GM12878 (cell line): ENCODE data around the gene EMX1. TPM values are rescaled to one million over a fixed set of nuclear protein-coding genes. Genes with fewer than 3 reads are reported as not detected.

ENCODE experiments used
- ATAC-seq: fragments of 200-7000 bp; cut with Tn5 transposase; 3 replicates; pipeline ENCODE4 v1.9.1; 2020; ENCODE audit warnings: mild to moderate bottlenecking, moderate library complexity
- BruUV-seq: library from RNA; stranded (reverse); fragments of 400-500 nt; replicated peaks from 2 replicates; lab custom pipeline; 2021; lab: Mats Ljungman, UMichigan
- CTCF ChIA-PET: fragments of 300-600 bp; sonication (Branson Sonifier 250); formaldehyde crosslinking; extraction: SDS; loops from one replicate; lab custom pipeline; 2021; ENCODE audit warnings: inconsistent platforms; lab: Yijun Ruan, JAX
- POLR2A ChIA-PET: fragments of 350-600 bp; formaldehyde crosslinking; extraction: SDS; loops from one replicate; lab custom pipeline; 2021; ENCODE audit warnings: inconsistent platforms; lab: Charles Lee
- RAD21 ChIA-PET: fragments of 300-600 bp; sonication (Branson Sonifier 250); formaldehyde crosslinking; loops from one replicate; lab custom pipeline; 2023; ENCODE audit warnings: antibody characterized with exemption; ENCODE audit not compliant: unreplicated experiment; lab: Charles Lee
- SMC1A ChIA-PET: fragments of 300-600 bp; sonication (Branson Sonifier 250); formaldehyde crosslinking; loops from one replicate; lab custom pipeline; 2023; ENCODE audit not compliant: unreplicated experiment, uncharacterized antibody; lab: Charles Lee
- DNase-seq: peaks from one replicate; pipeline ENCODE4 v3.0.0-alpha.2; 2011; ENCODE audit warnings: low read depth, low spot score
- FAIRE-seq: peaks from 3 replicates; lab custom pipeline; 2011; peaks lifted over from hg19 to GRCh38; lab: Jason Lieb, UNC
- H2AFZ ChIP-seq: 2 replicates; pipeline ENCODE4 v1.6.0; 2011; ENCODE audit warnings: low read depth, low read length, control low read depth; ENCODE audit not compliant: control insufficient read depth
- H3K27ac ChIP-seq: 2 replicates; pipeline ENCODE4 v1.5.1; 2011; ENCODE audit warnings: control low read depth; ENCODE audit not compliant: control insufficient read depth, insufficient read depth
- H3K27me3 ChIP-seq, 2 experiments: replicated peaks in 1 of 2; 2 replicates each; pipeline versions ENCODE4 v1.6.0 to v1.6.1; 2011; ENCODE audit warnings: low read length in 1 of 2; ENCODE audit not compliant: control insufficient read depth in 2 of 2, insufficient read depth in 2 of 2
- H3K36me3 ChIP-seq, 2 experiments: 2 replicates each; pipeline ENCODE4 v1.5.1; 2011; ENCODE audit warnings: low read length in 1 of 2; ENCODE audit not compliant: control insufficient read depth in 2 of 2, insufficient read depth in 2 of 2
- H3K4me1 ChIP-seq: 2 replicates; pipeline ENCODE4 v1.6.1; 2011; ENCODE audit warnings: mild to moderate bottlenecking, low read length, moderate library complexity, mixed read lengths; ENCODE audit not compliant: control insufficient read depth, insufficient read depth
- H3K4me2 ChIP-seq: 2 replicates; pipeline ENCODE4 v1.6.0; 2011; ENCODE audit warnings: control low read depth; ENCODE audit not compliant: control insufficient read depth, insufficient read depth
- H3K4me3 ChIP-seq: fragments of 200-600 bp; sonication (generic); 2 replicates; pipeline ENCODE4 v1.5.1; 2016
- H3K79me2 ChIP-seq: 2 replicates; pipeline ENCODE4 v1.6.0; 2011; ENCODE audit warnings: low read length; ENCODE audit not compliant: control insufficient read depth, insufficient read depth
- H3K9ac ChIP-seq: 2 replicates; pipeline ENCODE4 v1.8.0; 2011; ENCODE audit warnings: low read length, control low read depth, mixed read lengths; ENCODE audit not compliant: control insufficient read depth, insufficient read depth
- H3K9me3 ChIP-seq: replicated peaks from 3 replicates; pipeline ENCODE4 v1.5.1; 2011; ENCODE audit warnings: mild to moderate bottlenecking, low read length; ENCODE audit not compliant: control insufficient read depth, insufficient read depth
- H4K20me1 ChIP-seq: 2 replicates; pipeline ENCODE4 v1.6.0; 2011; ENCODE audit not compliant: control insufficient read depth, insufficient read depth
- BACH1 ChIP-seq: fragments of 450-650 bp; IDR thresholded peaks from 2 replicates; pipeline ENCODE4 v1.6.1; 2017; ENCODE audit warnings: mild to moderate bottlenecking, borderline replicate concordance
- FOS ChIP-seq: IDR thresholded peaks from 3 replicates; pipeline ENCODE4 v1.6.1; 2011; ENCODE audit warnings: borderline replicate concordance; ENCODE audit not compliant: insufficient read length; ENCODE audit errors: extremely low read depth
- MEF2A ChIP-seq: IDR thresholded peaks from 2 replicates; pipeline ENCODE4 v1.6.1; 2011; ENCODE audit warnings: low read depth, mild to moderate bottlenecking, low read length, moderate library complexity; ENCODE audit not compliant: insufficient read depth
- NBN ChIP-seq: fragments of 450-650 bp; IDR thresholded peaks from 2 replicates; pipeline ENCODE4 v1.6.1; 2016
- RAD51 ChIP-seq: fragments of 450-650 bp; IDR thresholded peaks from 2 replicates; pipeline ENCODE4 v1.6.1; 2016; ENCODE audit warnings: moderate library complexity, mild to moderate bottlenecking, inconsistent platforms
- RFX5 ChIP-seq: IDR thresholded peaks from 2 replicates; pipeline ENCODE4 v1.6.1; 2011; ENCODE audit warnings: low read depth, low read length, improper control_type of control experiment
- SIX5 ChIP-seq: IDR thresholded peaks from 2 replicates; pipeline ENCODE4 v1.6.1; 2011; ENCODE audit warnings: mild to moderate bottlenecking, low read depth, low read length, moderate library complexity; ENCODE audit not compliant: severe bottlenecking
- SMAD5 ChIP-seq: IDR thresholded peaks from 2 replicates; pipeline ENCODE4 v1.6.1; 2016; ENCODE audit warnings: antibody characterized with exemption, low read depth
- SMARCA5 ChIP-seq: fragments of 450-650 bp; IDR thresholded peaks from 2 replicates; pipeline ENCODE4 v1.6.1; 2017; ENCODE audit warnings: mild to moderate bottlenecking
- SMC3 ChIP-seq: IDR thresholded peaks from 2 replicates; pipeline ENCODE4 v1.6.1; 2011; ENCODE audit warnings: low read length, improper control_type of control experiment, borderline replicate concordance
- SPI1 ChIP-seq: IDR thresholded peaks from 2 replicates; pipeline ENCODE4 v1.6.1; 2011; ENCODE audit warnings: low read depth, mild to moderate bottlenecking, low read length, moderate library complexity, borderline replicate concordance; ENCODE audit not compliant: insufficient read depth
- TCF12 ChIP-seq: IDR thresholded peaks from 2 replicates; pipeline ENCODE4 v1.6.1; 2011; ENCODE audit warnings: low read depth, mild to moderate bottlenecking, low read length
- YY1 ChIP-seq: IDR thresholded peaks from 2 replicates; pipeline ENCODE4 v1.6.1; 2011; ENCODE audit warnings: low read depth, mild to moderate bottlenecking, low read length
- ZBED1 ChIP-seq: IDR thresholded peaks from 2 replicates; pipeline ENCODE4 v1.6.1; 2016; ENCODE audit warnings: borderline replicate concordance
- ZNF217 ChIP-seq: fragments of 450-650 bp; IDR thresholded peaks from 2 replicates; pipeline ENCODE4 v1.6.1; 2017; ENCODE audit warnings: antibody characterized with exemption, mild to moderate bottlenecking
- WGBS: methylation state at CpG from one replicate; pipeline ENCODE4 v1.1.6; 2016; ENCODE audit warnings: low lambda C conversion rate; ENCODE audit not compliant: insufficient replicate concordance, insufficient coverage; ENCODE audit errors: missing lambda C conversion rate; 5-methylcytosine and 5-hydroxymethylcytosine counted together
- in situ Hi-C: fragments of 300-500 bp; cut with MboI; formaldehyde crosslinking; loops from 9 replicates; pipeline ENCODE4 v1.14.3; 2018; ENCODE audit warnings: mixed read lengths
- intact Hi-C: fragments of 100-400 bp; cut with micrococcal nuclease; formaldehyde crosslinking; loops from one replicate; pipeline ENCODE4 v1.14.2; 2022; ENCODE audit not compliant: unreplicated experiment
- polyA plus RNA-seq, 11 experiments: library from polyadenylated mRNA; depleted of rRNA in 4 of 11; unstranded in 6 of 11; stranded (reverse) in 5 of 11; fragments of >200 nt; fragmentation: Nextera tagmentation in 4 of 11; fragmentation: Illumina TruSeq in 1 of 11; extraction: Ambion mirVana in 4 of 11; extraction: Trizol in 1 of 11; gene quantifications; 1 replicate in 1 of 11; 2 replicates in 10 of 11; pipeline versions ENCODE4 v1.2.1 to v1.2.3, GENCODE V29; 2011 to 2016; ENCODE audit warnings: inconsistent platforms in 2 of 11, missing spikeins in 2 of 11, low read depth in 1 of 11
- total RNA-seq, 4 experiments: library from RNA; depleted of rRNA in 3 of 4; stranded (reverse); fragments of >200 nt in 3 of 4; fragmentation: Illumina TruSeq in 1 of 4; extraction: Trizol in 1 of 4; gene quantifications; 2 replicates each; pipeline versions ENCODE4 v1.2.1 to v1.2.3, GENCODE V29; 2013 to 2021
- TF ChIP-seq, protein P1 (sequence below): fragments of 450-650 bp; formaldehyde crosslinking; IDR thresholded peaks from 2 replicates; pipeline ENCODE4 v1.5.0; 2022; ENCODE audit warnings: mild to moderate bottlenecking, missing genetic modification characterization

EMX1 gene
- total and polyA plus RNA-seq, 10 of the 15 experiments (the other 5 are each of a cell fraction or from before 2014, with no cell fraction given) = 0.07 to 5.1 (median 1.2) TPM; not detected in 1

DNA sequence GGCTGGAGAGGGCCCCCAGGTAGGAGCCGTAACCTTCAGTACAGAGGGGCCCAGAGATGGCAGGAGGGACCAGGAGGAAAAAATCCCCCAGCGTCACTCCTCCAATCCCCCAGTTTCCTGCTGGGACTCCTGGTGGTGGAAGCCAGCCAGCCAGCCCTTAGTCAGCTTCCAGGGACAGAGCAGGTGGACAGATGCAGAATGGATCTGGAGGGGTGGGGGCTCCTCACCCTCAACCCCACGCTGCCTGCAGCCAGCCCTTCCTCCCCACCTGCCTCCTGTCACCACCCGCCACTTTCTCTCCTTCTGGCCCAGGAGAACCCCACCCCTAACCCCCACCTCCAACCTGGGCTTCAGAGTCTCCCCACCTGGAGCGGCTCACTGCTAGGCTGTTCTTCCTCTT, 21.1 kb downstream of the EMX1 start:
- Histone ChIP-seq H3K27me3 (no peaks in the 10 kb centered on the region), H3K9ac (no peak overlapping the region), H3K4me3 (no peak overlapping the region), H3K79me2 (no peaks in the 10 kb centered on the region), H3K36me3 (no peaks in the 10 kb centered on the region), H2AFZ (no peak overlapping the region), H3K4me1 (no peaks in the 10 kb centered on the region; the same call in 1 of the 2 replicates), H4K20me1 (no peaks in the 10 kb centered on the region; the same call in 1 of the 2 replicates), H3K27ac (no peak overlapping the region), H3K9me3 (no peaks in the 10 kb centered on the region), H3K4me2 (no peak overlapping the region)
- BruUV-seq = no TSS peak
- TF ChIP-seq ZNF217 = no peak
- no peak for TF ChIP-seq SMARCA5
- TF ChIP-seq SMAD5 = no peak
- WGBS = 43% methylated on average over 4 of the region's 5 CpGs
- POLR2A ChIA-PET = no interaction called here
- DNase-seq (no peak), ATAC-seq (no peak), FAIRE-seq (no peak)
- in situ Hi-C loops = no loop called here
- SMC1A ChIA-PET = interaction anchor here (1.5 kb wide), 1 partner anchor 45 kb away, joined by 6 read pairs; no protein-coding TSS in a partner anchor
- CTCF ChIA-PET = interaction anchor here (1.5 to 8.0 kb wide), 3 partner anchors 12 to 51 kb away, joined by 4 to 117 read pairs (median 6); partner anchors contain the start of gene SPR
- RAD21 ChIA-PET = interaction anchor here (1.1 kb wide), 1 partner anchor 78 kb away, joined by 3 read pairs; no protein-coding TSS in a partner anchor
- intact Hi-C loops = no loop called here

DNA sequence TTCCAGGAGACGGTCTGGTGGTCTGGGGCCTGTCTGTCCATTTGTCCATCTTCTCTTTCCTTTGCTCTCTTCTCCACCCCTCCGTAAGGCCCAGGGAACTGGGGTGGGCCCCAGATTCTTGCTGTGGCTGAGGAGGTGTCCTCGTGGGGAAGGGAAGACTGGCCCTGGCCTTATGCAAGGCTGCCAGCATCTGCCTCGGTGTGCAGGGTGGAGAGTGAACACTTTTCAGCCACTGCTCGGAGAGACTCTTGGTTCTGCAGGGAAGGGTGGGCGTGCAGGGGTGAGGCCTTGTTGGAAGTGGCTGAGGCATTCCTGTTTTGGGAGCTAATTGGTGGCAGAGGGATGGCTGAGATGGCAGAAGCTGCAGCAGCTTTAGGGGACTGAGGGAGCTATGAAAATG, 23.0 kb downstream of the EMX1 start:
- no peak overlapping the region for H3K4me2 ChIP-seq
- DNase-seq = no peak
- H2AFZ ChIP-seq = no peak overlapping the region
- no peaks in the 10 kb centered on the region for H3K9me3 ChIP-seq
- no TSS peak for BruUV-seq
- H3K4me1 ChIP-seq = no peaks in the 10 kb centered on the region; the same call in 1 of the 2 replicates
- in situ Hi-C loops (no loop called here), intact Hi-C loops (no loop called here)
- no peaks in the 10 kb centered on the region for H3K27me3 ChIP-seq
- ATAC-seq = no peak
- H3K9ac ChIP-seq = no peak overlapping the region
- no peaks in the 10 kb centered on the region; the same call in 1 of the 2 replicates for H4K20me1 ChIP-seq
- H3K36me3 ChIP-seq = no peaks in the 10 kb centered on the region
- H3K4me3 ChIP-seq = no peak overlapping the region
- H3K27ac ChIP-seq = no peak overlapping the region
- H3K79me2 ChIP-seq = no peaks in the 10 kb centered on the region
- no peak for FAIRE-seq
- RAD21 ChIA-PET = interaction anchor here (1.7 kb wide), 1 partner anchor 47 kb away, joined by 9 read pairs; no protein-coding TSS in a partner anchor
- WGBS = 27% methylated on average over 6 of the region's 6 CpGs
- SMC1A ChIA-PET = interaction anchor here (1.2 kb wide), 1 partner anchor 33 kb away, joined by 3 read pairs; no protein-coding TSS in a partner anchor
- POLR2A ChIA-PET = interaction anchor here (0.5 kb wide), 1 partner anchor 73 kb away, joined by 5 read pairs; no protein-coding TSS in a partner anchor
- CTCF ChIA-PET = interaction anchor here (1.3 to 2.0 kb wide), 3 partner anchors 47 to 53 kb away, joined by 5 to 11 read pairs (median 8); partner anchors contain the start of gene SPR
- TF ChIP-seq TCF12 (no peak), ZBED1 (no peak), BACH1 (no peak), RFX5 (no peak), FOS (no peak), SIX5 (no peak), SPI1 (no peak), NBN (no peak), SMC3 (no peak), MEF2A (no peak), RAD51 (no peak), SMAD5 (no peak), YY1 (no peak)
- TF ChIP-seq, protein P1, sequence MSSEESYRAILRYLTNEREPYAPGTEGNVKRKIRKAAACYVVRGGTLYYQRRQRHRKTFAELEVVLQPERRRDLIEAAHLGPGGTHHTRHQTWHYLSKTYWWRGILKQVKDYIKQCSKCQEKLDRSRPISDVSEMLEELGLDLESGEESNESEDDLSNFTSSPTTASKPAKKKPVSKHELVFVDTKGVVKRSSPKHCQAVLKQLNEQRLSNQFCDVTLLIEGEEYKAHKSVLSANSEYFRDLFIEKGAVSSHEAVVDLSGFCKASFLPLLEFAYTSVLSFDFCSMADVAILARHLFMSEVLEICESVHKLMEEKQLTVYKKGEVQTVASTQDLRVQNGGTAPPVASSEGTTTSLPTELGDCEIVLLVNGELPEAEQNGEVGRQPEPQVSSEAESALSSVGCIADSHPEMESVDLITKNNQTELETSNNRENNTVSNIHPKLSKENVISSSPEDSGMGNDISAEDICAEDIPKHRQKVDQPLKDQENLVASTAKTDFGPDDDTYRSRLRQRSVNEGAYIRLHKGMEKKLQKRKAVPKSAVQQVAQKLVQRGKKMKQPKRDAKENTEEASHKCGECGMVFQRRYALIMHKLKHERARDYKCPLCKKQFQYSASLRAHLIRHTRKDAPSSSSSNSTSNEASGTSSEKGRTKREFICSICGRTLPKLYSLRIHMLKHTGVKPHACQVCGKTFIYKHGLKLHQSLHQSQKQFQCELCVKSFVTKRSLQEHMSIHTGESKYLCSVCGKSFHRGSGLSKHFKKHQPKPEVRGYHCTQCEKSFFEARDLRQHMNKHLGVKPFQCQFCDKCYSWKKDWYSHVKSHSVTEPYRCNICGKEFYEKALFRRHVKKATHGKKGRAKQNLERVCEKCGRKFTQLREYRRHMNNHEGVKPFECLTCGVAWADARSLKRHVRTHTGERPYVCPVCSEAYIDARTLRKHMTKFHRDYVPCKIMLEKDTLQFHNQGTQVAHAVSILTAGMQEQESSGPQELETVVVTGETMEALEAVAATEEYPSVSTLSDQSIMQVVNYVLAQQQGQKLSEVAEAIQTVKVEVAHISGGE (CRISPR knock-in tag) = no peak
